NCI-H460 (cell line): Measurements from ENCODE around the gene KDM5C. TPM values are rescaled to one million over a fixed set of nuclear protein-coding genes. Genes with fewer than 3 reads are reported as not detected.

ENCODE experiments used
- DNase-seq: peaks from one replicate; pipeline ENCODE4 v3.0.0-alpha.2; 2016; ENCODE audit warnings: low read depth; ENCODE audit errors: extremely low read depth
- total RNA-seq: library from RNA; depleted of rRNA; stranded (reverse); fragments of >200 nt; shearing (Covaris generic); gene quantifications from 2 replicates; pipeline ENCODE4 v1.2.3, GENCODE V29; 2014

The KDM5C gene
- total RNA-seq, 1 experiment from 2014 or later, result 65.5 TPM

GRCh38 chrX:53253293-53254020, 28.4 kb upstream of the KDM5C start:
- DNase-seq, result peak; percentile 41

- no peak for DNase-seq
These were observed 26.3 kb upstream of the KDM5C start for GRCh38 chrX:53251307-53251706.

GRCh38 chrX:53250556-53250955, 25.5 kb upstream of the KDM5C start:
- no peak for DNase-seq

GRCh38 chrX:53249408-53250042, 24.5 kb upstream of the KDM5C start:
- DNase-seq, result no peak

GRCh38 chrX:53247928-53248327, 22.9 kb upstream of the KDM5C start:
- DNase-seq, result no peak

GRCh38 chrX:53246231-53246630, 21.2 kb upstream of the KDM5C start:
- DNase-seq, result no peak

GRCh38 chrX:53244610-53245009, 19.6 kb upstream of the KDM5C start:
- no peak for DNase-seq

- no peak for DNase-seq
These were observed 17.3 kb upstream of the KDM5C start for GRCh38 chrX:53242310-53242709.

GRCh38 chrX:53241558-53241957, 16.6 kb upstream of the KDM5C start:
- no peak for DNase-seq

GRCh38 chrX:53239474-53239873, 14.5 kb upstream of the KDM5C start:
- DNase-seq, result no peak

GRCh38 chrX:53237056-53237455, 12.0 kb upstream of the KDM5C start:
- no peak for DNase-seq

GRCh38 chrX:53236025-53236679, 11.1 kb upstream of the KDM5C start:
- no peak for DNase-seq

- no peak for DNase-seq
These were observed 10.6 kb upstream of the KDM5C start for GRCh38 chrX:53235566-53235965.

- DNase-seq, result no peak
These were observed 9.5 kb upstream of the KDM5C start for GRCh38 chrX:53234484-53234883.

- no peak for DNase-seq
These were observed 8.5 kb upstream of the KDM5C start for GRCh38 chrX:53233536-53233935.

- DNase-seq, result no peak
These were observed 5.1 kb upstream of the KDM5C start for GRCh38 chrX:53230116-53230515.

- no peak for DNase-seq
These were observed 2.3 kb upstream of the KDM5C start for GRCh38 chrX:53227224-53227765.

- no peak for DNase-seq
These were observed 800 bp downstream of the KDM5C start for GRCh38 chrX:53223955-53224859.

GRCh38 chrX:53223068-53223693, 1.8 kb downstream of the KDM5C start:
- DNase-seq, result no peak

GRCh38 chrX:53211391-53211978, 13.5 kb downstream of the KDM5C start:
- no peak for DNase-seq
